ENCODE measurements around the gene ECI2. TPM values are rescaled to one million over a fixed set of nuclear protein-coding genes. Genes with fewer than 3 reads are reported as not detected.

ECI2 gene
- total and polyA plus RNA-seq, 2 experiments from 2014 or later = 63.7 to 102 TPM

- TF ChIP-seq CREB1 (CRISPR knock-in tag; IDR thresholded peaks at IDR 0.05; ENCODE audit: low read depth) (no peak), EZH2phosphoT487 (IDR thresholded peaks at IDR 0.05; ENCODE audit: unreplicated experiment) (no peak)
- Mint-ChIP-seq H3K27ac (no peak overlapping the region), H3K36me3 (ENCODE audit: low read depth) (peaks cover 21% of the 10 kb centered on the region; the same call in 2 of the 3 replicates), H3K27me3 (ENCODE audit: insufficient read depth, low read depth, poor library complexity) (no peaks in the 10 kb centered on the region), H3K4me1 (no peaks in the 10 kb centered on the region), H3K4me3 (no peak overlapping the region), H3K9me3 (no peaks in the 10 kb centered on the region)
- H2AFZ ChIP-seq = no peak overlapping the region
- no peak overlapping the region for H3K4me3 ChIP-seq
- DNase-seq (ENCODE audit: low spot score) = no peak
- H3K27me3 ChIP-seq (ENCODE audit: insufficient read depth) = no peaks in the 10 kb centered on the region
- H3K4me2 ChIP-seq = no peak overlapping the region
- no peaks in the 10 kb centered on the region; the same call in 1 of the 2 replicates for H4K20me1 ChIP-seq (replicated peaks; ENCODE audit: insufficient read depth)
- H3K9me2 ChIP-seq (ENCODE audit: insufficient read depth) = no peaks in the 10 kb centered on the region
- no peak overlapping the region for H3K27ac ChIP-seq (ENCODE audit: low read depth)
- no peaks in the 10 kb centered on the region for H3K79me2 ChIP-seq (replicated peaks; ENCODE audit: insufficient read depth)
- no peaks in the 10 kb centered on the region for H3F3A ChIP-seq (replicated peaks; ENCODE audit: low read depth)
- no peak for ATAC-seq
- H3K4me1 ChIP-seq (ENCODE audit: insufficient read depth) = no peaks in the 10 kb centered on the region
- H3K36me3 ChIP-seq (ENCODE audit: insufficient read depth) = peaks cover 14% of the 10 kb centered on the region; the same call in 1 of the 2 replicates
These were observed 21.7 kb downstream of the ECI2 start for GRCh38 chr6:4113649-4114048.

- ATAC-seq = no peak
- Histone ChIP-seq H3K9me2 (ENCODE audit: insufficient read depth) (no peaks in the 10 kb centered on the region), H3K79me2 (replicated peaks; ENCODE audit: insufficient read depth) (no peaks in the 10 kb centered on the region), H3K27me3 (ENCODE audit: insufficient read depth) (no peaks in the 10 kb centered on the region), H3K4me3 (no peak overlapping the region), H3K27ac (ENCODE audit: low read depth) (no peak overlapping the region), H3K36me3 (ENCODE audit: insufficient read depth) (peaks cover 12% of the 10 kb centered on the region; the same call in 1 of the 2 replicates), H3K4me1 (ENCODE audit: insufficient read depth) (no peaks in the 10 kb centered on the region), H4K20me1 (replicated peaks; ENCODE audit: insufficient read depth) (no peaks in the 10 kb centered on the region), H3K4me2 (no peak overlapping the region), H2AFZ (no peak overlapping the region), H3F3A (replicated peaks; ENCODE audit: low read depth) (no peaks in the 10 kb centered on the region)
- H3K9me3 Mint-ChIP-seq = no peaks in the 10 kb centered on the region
- no peak overlapping the region for H3K4me3 Mint-ChIP-seq
- TF ChIP-seq POLR2AphosphoS5 (IDR thresholded peaks at IDR 0.05; ENCODE audit: low read depth) (no peak), EZH2 (IDR thresholded peaks at IDR 0.05; ENCODE audit: low read depth, unreplicated experiment) (no peak), ZNF331 (CRISPR knock-in tag; IDR thresholded peaks at IDR 0.05; ENCODE audit: low read depth) (no peak), ZNF462 (CRISPR knock-in tag; IDR thresholded peaks at IDR 0.05) (no peak), STAT1 (IDR thresholded peaks at IDR 0.05; ENCODE audit: unreplicated experiment) (no peak), CTCF (conservative IDR thresholded peaks at IDR 0.05; ENCODE audit: low read depth in 2 of 2) (no peak)
- TF ChIP-seq, protein P1, sequence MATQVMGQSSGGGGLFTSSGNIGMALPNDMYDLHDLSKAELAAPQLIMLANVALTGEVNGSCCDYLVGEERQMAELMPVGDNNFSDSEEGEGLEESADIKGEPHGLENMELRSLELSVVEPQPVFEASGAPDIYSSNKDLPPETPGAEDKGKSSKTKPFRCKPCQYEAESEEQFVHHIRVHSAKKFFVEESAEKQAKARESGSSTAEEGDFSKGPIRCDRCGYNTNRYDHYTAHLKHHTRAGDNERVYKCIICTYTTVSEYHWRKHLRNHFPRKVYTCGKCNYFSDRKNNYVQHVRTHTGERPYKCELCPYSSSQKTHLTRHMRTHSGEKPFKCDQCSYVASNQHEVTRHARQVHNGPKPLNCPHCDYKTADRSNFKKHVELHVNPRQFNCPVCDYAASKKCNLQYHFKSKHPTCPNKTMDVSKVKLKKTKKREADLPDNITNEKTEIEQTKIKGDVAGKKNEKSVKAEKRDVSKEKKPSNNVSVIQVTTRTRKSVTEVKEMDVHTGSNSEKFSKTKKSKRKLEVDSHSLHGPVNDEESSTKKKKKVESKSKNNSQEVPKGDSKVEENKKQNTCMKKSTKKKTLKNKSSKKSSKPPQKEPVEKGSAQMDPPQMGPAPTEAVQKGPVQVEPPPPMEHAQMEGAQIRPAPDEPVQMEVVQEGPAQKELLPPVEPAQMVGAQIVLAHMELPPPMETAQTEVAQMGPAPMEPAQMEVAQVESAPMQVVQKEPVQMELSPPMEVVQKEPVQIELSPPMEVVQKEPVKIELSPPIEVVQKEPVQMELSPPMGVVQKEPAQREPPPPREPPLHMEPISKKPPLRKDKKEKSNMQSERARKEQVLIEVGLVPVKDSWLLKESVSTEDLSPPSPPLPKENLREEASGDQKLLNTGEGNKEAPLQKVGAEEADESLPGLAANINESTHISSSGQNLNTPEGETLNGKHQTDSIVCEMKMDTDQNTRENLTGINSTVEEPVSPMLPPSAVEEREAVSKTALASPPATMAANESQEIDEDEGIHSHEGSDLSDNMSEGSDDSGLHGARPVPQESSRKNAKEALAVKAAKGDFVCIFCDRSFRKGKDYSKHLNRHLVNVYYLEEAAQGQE (IDR thresholded peaks at IDR 0.05; ENCODE audit: unreplicated experiment) = no peak
- no peaks in the 10 kb centered on the region for H3K4me1 Mint-ChIP-seq
- no peaks in the 10 kb centered on the region for H3K27me3 Mint-ChIP-seq (ENCODE audit: insufficient read depth, low read depth, poor library complexity)
- peaks cover 17% of the 10 kb centered on the region; the same call in 2 of the 3 replicates for H3K36me3 Mint-ChIP-seq (ENCODE audit: low read depth)
- no peak for DNase-seq (ENCODE audit: low spot score)
- no peak overlapping the region for H3K27ac Mint-ChIP-seq
These were observed 23.0 kb downstream of the ECI2 start for GRCh38 chr6:4112366-4112765.

Measured in GM23338 (cell line).